Esophagus muscularis mucosa (tissue), 3 donors: ENCODE measurements around the gene KCTD1.

ENCODE experiments used
- CTCF ChIP-seq, 3 experiments: fragments of 200-600 bp in 2 of 3; fragments of 450-650 bp in 1 of 3; sonication (generic) in 2 of 3; IDR thresholded peaks; one replicate each; pipeline ENCODE4 v1.5.1; 2017 to 2019; ENCODE audit warnings: antibody characterized with exemption in 3 of 3, mild to moderate bottlenecking in 2 of 3, moderate library complexity in 1 of 3
- POLR2AphosphoS5 ChIP-seq, 2 donors: sonication (generic); formaldehyde crosslinking; IDR thresholded peaks; one replicate each; pipeline ENCODE4 v1.6.1; 2017; ENCODE audit warnings: antibody characterized with exemption in 2 of 2

DNA sequence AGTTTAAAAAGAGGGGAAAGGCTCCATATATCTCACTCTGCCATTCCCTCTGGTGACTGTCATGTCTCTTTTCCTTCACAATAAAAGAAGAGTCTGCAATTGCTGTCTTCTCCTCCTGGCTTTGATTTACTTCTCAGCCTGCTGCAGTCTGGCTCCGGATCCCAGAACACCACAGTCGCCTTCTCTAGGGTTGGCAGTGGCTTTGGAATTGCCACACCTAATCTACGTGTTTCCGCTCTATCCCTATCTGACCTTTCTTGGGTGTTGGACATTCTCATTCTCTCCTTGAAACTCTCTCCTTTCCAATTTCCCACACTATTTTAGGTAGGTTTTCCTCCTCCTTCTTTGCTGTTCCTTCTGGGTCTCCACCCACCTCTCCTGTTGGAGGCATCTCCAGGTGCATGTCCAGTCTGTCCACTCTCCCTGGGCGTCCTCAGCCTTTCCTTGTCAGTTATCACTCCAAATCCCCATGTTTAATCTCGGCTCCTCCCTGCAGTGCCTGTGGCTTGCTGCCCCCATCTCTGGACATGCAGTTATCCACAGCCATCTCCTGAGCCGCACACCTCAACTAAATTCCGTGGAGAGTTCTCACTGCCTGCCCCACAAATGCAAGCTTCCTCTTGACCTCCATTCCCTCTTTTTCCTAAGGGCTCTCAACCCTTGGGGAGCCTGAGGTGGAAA lies 112.8 kb downstream of the KCTD1 start:
- TF ChIP-seq CTCF (IDR thresholded peaks at IDR 0.05) = no peak
- no peak for TF ChIP-seq POLR2AphosphoS5 (IDR thresholded peaks at IDR 0.05)
